Neural cell (in vitro differentiated cells): ENCODE data around the gene ADGRA1. TPM values are rescaled to one million over a fixed set of nuclear protein-coding genes. Genes with fewer than 3 reads are reported as not detected.

Experiments used
- H2AFZ ChIP-seq: fragments of 200-600, 300-800 bp; sonication (generic), shearing (Covaris generic); 2 replicates; pipeline ENCODE4 v1.6.0; 2014; ENCODE audit warnings: low read depth, mild to moderate bottlenecking, antibody characterized with exemption, low read length, moderate library complexity
- H3F3A ChIP-seq: fragments of 200-600 bp; shearing (Covaris generic); 2 replicates; pipeline ENCODE4 v1.6.1; 2016; ENCODE audit warnings: mild to moderate bottlenecking, moderate library complexity, mixed read lengths, antibody characterized with exemption, low read length; ENCODE audit not compliant: insufficient read depth, poor library complexity, severe bottlenecking
- H3K27ac ChIP-seq: fragments of 200-600, 300-800 bp; sonication (generic), shearing (Covaris generic); 2 replicates; pipeline ENCODE4 v1.5.1; 2014; ENCODE audit warnings: mild to moderate bottlenecking, low read length, moderate library complexity
- H3K27me3 ChIP-seq: fragments of 300-800, 200-600 bp; sonication (generic), shearing (Covaris generic); 2 replicates; pipeline ENCODE4 v1.6.0; 2014; ENCODE audit warnings: mild to moderate bottlenecking, low read depth, low read length, moderate library complexity; ENCODE audit not compliant: insufficient read depth
- H3K36me3 ChIP-seq: fragments of 300-800, 200-600 bp; sonication (generic), shearing (Covaris generic); 2 replicates; pipeline ENCODE4 v1.5.1; 2014; ENCODE audit warnings: mild to moderate bottlenecking, antibody characterized with exemption, low read length, moderate library complexity; ENCODE audit not compliant: insufficient read depth
- H3K4me2 ChIP-seq: fragments of 300-800, 200-600 bp; sonication (generic), shearing (Covaris generic); 2 replicates; pipeline ENCODE4 v1.6.0; 2014; ENCODE audit warnings: mild to moderate bottlenecking, low read length
- H3K4me3 ChIP-seq: fragments of 300-800, 200-600 bp; sonication (generic), shearing (Covaris generic); 2 replicates; pipeline ENCODE4 v1.5.1; 2014; ENCODE audit warnings: mild to moderate bottlenecking, low read length, moderate library complexity
- H3K79me2 ChIP-seq: fragments of 200-600 bp; shearing (Covaris generic); replicated peaks from 2 replicates; pipeline ENCODE4 v1.6.0; 2014; ENCODE audit warnings: mild to moderate bottlenecking, low read length, moderate library complexity; ENCODE audit not compliant: insufficient read depth
- H3K9ac ChIP-seq: fragments of 300-800, 200-600 bp; sonication (generic), shearing (Covaris generic); 2 replicates; pipeline ENCODE4 v1.6.1; 2016; ENCODE audit warnings: mild to moderate bottlenecking, low read length, mixed read lengths
- H3K9me2 ChIP-seq: fragments of 200-600 bp; shearing (Covaris generic); 2 replicates; pipeline ENCODE4 v1.6.1; 2016; ENCODE audit warnings: mild to moderate bottlenecking, low read length, mixed read lengths; ENCODE audit not compliant: insufficient read depth
- H3K9me3 ChIP-seq: fragments of 200-600, 300-800 bp; sonication (generic), shearing (Covaris generic); 2 replicates; pipeline ENCODE4 v1.6.1; 2016; ENCODE audit warnings: mild to moderate bottlenecking, mixed run types, low read length, moderate library complexity, mixed read lengths
- H4K20me1 ChIP-seq: fragments of 200-600 bp; shearing (Covaris generic); 2 replicates; pipeline ENCODE4 v1.6.1; 2016; ENCODE audit warnings: mild to moderate bottlenecking, mixed run types; ENCODE audit not compliant: insufficient read depth
- EP300 ChIP-seq: fragments of 450-650 bp; conservative IDR thresholded peaks from 2 replicates; pipeline ENCODE4 v1.6.1; 2014; ENCODE audit warnings: antibody characterized with exemption, mild to moderate bottlenecking, moderate library complexity; ENCODE audit not compliant: poor library complexity, severe bottlenecking
- EZH2 ChIP-seq: fragments of 200-600, 300-800 bp; shearing (Covaris generic), sonication (generic); IDR thresholded peaks from 2 replicates; pipeline ENCODE4 v1.6.1; 2014; ENCODE audit warnings: antibody characterized with exemption, low read length, borderline replicate concordance, mild to moderate bottlenecking; ENCODE audit not compliant: insufficient read depth, poor library complexity, severe bottlenecking
- MXI1 ChIP-seq: fragments of 450-650 bp; conservative IDR thresholded peaks from 2 replicates; pipeline ENCODE4 v1.6.1; 2014; ENCODE audit warnings: antibody characterized with exemption, mild to moderate bottlenecking; ENCODE audit not compliant: poor library complexity, severe bottlenecking
- POLR2AphosphoS5 ChIP-seq: IDR thresholded peaks from 2 replicates; pipeline ENCODE4 v1.6.1; 2012
- RAD21 ChIP-seq: fragments of 450-650 bp; conservative IDR thresholded peaks from 2 replicates; pipeline ENCODE4 v1.6.1; 2014; ENCODE audit warnings: antibody characterized with exemption, mild to moderate bottlenecking, moderate library complexity
- REST ChIP-seq: IDR thresholded peaks from 2 replicates; pipeline ENCODE4 v1.6.1; 2012; ENCODE audit warnings: borderline replicate concordance
- SMC3 ChIP-seq: fragments of 450-650 bp; conservative IDR thresholded peaks from 2 replicates; pipeline ENCODE4 v1.6.1; 2014; ENCODE audit warnings: antibody characterized with exemption, mild to moderate bottlenecking, moderate library complexity; ENCODE audit not compliant: poor library complexity
- TAF1 ChIP-seq: IDR thresholded peaks from 2 replicates; pipeline ENCODE4 v1.6.1; 2012; ENCODE audit warnings: low read depth
- polyA plus RNA-seq: library from polyadenylated mRNA; depleted of rRNA; stranded (reverse); fragments of >200 nt; gene quantifications from 2 replicates; pipeline ENCODE4 v1.2.3, GENCODE V29; 2014
- TF ChIP-seq, protein P1 (sequence below): fragments of 450-650 bp; IDR thresholded peaks from 2 replicates; pipeline ENCODE4 v1.5.1; 2014; ENCODE audit warnings: antibody characterized with exemption, mild to moderate bottlenecking, moderate library complexity; ENCODE audit not compliant: poor library complexity, severe bottlenecking

Gene ADGRA1
- polyA plus RNA-seq, 1 donor from 2014 or later = 2.2 TPM

DNA sequence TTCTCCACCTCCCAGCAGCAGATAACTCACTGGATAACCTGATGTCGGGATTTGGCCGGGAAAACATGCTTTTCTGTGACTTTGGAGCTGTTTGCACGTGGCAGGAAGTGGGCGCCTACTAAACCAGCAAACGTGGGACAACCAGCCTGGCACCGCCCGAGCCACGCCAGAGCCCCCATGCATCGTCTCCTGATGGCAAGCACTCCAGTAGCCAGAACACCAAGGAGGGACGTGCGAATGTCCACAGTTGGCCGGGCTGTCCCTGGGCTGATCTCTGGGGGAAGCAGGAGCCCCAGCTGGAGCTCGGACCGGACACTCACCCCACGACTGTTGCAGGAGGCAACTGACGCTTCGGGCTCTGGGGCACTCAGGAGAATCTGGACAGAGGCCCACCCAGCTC, 7.1 kb downstream of the ADGRA1 start:
- Histone ChIP-seq H3K9ac (no peak overlapping the region), H2AFZ (no peak overlapping the region), H4K20me1 (no peaks in the 10 kb centered on the region), H3K9me3 (no peaks in the 10 kb centered on the region), H3K36me3 (no peaks in the 10 kb centered on the region), H3F3A (no peaks in the 10 kb centered on the region), H3K79me2 (no peaks in the 10 kb centered on the region), H3K4me2 (no peak overlapping the region), H3K27me3 (no peaks in the 10 kb centered on the region), H3K4me3 (no peak overlapping the region), H3K9me2 (no peaks in the 10 kb centered on the region), H3K27ac (no peak overlapping the region)
- TF ChIP-seq EZH2 (no peak), EP300 (no peak), MXI1 (no peak), RAD21 (no peak), REST (no peak), SMC3 (no peak), POLR2AphosphoS5 (no peak), TAF1 (no peak)
- TF ChIP-seq, protein P1, sequence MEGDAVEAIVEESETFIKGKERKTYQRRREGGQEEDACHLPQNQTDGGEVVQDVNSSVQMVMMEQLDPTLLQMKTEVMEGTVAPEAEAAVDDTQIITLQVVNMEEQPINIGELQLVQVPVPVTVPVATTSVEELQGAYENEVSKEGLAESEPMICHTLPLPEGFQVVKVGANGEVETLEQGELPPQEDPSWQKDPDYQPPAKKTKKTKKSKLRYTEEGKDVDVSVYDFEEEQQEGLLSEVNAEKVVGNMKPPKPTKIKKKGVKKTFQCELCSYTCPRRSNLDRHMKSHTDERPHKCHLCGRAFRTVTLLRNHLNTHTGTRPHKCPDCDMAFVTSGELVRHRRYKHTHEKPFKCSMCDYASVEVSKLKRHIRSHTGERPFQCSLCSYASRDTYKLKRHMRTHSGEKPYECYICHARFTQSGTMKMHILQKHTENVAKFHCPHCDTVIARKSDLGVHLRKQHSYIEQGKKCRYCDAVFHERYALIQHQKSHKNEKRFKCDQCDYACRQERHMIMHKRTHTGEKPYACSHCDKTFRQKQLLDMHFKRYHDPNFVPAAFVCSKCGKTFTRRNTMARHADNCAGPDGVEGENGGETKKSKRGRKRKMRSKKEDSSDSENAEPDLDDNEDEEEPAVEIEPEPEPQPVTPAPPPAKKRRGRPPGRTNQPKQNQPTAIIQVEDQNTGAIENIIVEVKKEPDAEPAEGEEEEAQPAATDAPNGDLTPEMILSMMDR = no peak

DNA sequence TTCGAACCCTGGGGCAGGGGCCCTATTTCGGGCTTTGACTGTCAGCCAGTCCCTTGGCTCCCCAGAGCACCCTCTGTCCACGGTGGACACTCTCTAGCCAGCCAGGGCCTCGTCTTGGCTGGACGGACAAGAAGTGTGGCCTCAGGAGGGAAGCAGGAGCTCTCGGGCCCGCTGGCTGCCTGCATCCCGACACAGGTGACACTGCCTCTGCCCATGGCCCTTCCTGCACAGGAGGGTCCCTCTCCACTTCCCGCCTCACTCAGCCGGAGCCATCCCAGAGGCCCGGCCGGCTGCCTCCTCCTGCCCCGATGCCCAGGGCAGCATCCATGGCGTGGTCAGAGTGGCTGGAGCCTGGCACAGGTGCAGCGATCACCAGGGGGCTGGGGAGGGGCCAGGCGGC, 7.9 kb downstream of the ADGRA1 start:
- no peak overlapping the region for H3K4me3 ChIP-seq
- no peaks in the 10 kb centered on the region for H4K20me1 ChIP-seq
- no peak overlapping the region for H3K9ac ChIP-seq
- H3K27ac ChIP-seq = no peak overlapping the region
- H3F3A ChIP-seq = no peaks in the 10 kb centered on the region
- no peaks in the 10 kb centered on the region for H3K36me3 ChIP-seq
- H3K9me2 ChIP-seq = no peaks in the 10 kb centered on the region
- no peak overlapping the region for H2AFZ ChIP-seq
- H3K27me3 ChIP-seq = no peaks in the 10 kb centered on the region
- no peaks in the 10 kb centered on the region for H3K79me2 ChIP-seq
- H3K4me2 ChIP-seq = no peak overlapping the region
- no peaks in the 10 kb centered on the region for H3K9me3 ChIP-seq
- TF ChIP-seq EP300 (no peak), REST (no peak), EZH2 (no peak)
- TF ChIP-seq, protein P1 = no peak
